Hypothalamus (tissue), 51 donors: ENCODE data around the gene EI24.
"Not testable (repeated sequence)": the region's sequence is repeated elsewhere in the genome, so short reads cannot be mapped to it uniquely, and the experiment has no call there.

ENCODE experiments used
- DNase-seq, 51 donors: peaks; one replicate each; lab custom pipeline; 2025; lab: John Stamatoyannopoulos, UW

The EI24 gene

DNA sequence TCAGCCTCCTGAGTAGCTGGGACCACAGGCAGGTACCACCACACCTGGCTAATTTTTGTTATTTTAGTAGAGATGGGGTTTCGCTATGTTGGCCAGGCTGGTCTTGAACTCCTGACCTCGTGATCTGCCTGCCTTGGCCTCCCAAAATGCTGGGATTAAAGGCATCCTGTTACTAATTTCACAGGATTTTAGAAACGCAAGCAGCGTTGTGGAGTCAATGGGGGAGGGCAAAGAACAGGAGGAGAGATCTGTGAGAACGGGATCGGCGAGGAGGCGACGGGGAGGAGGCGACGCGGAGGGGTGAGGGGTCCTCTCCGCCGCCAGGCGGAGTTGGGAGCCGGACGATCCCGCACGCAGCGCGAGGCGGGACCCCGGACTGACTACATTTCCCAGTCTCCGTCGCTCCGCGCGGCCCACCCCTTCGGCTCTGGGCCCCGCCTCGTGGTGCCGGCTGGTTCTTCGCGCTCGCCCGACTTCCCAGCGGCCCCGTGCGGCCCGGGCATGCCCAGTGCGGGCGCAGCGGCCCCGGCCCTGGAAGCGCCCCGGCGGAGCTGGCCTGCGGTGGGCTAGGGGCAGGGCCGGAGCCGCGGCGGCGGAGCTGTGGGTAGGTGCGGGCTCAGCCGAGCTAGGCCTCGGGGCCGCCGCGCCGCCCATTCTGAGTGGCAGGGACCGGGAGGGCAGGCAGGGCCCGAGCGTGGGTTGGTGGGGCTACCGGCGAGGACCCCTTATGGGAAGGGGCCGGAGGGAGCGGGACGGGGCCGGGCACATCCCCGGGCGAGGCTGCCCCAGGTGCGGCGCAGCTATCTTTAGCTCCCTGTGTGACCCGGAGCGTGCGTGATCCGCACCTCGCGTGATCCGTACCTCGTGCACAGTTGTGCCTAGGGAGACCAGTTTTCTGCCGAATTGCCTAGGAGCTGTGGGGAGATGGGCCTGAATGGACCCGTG is at the start of gene EI24:
EI24 (plus strand) TSS at position 508 of the 945 bp plus-strand sequence. CDS start 3,051 bp downstream, outside the sequence.
- DNase-seq: peak; percentile 16 to 95 (median 79)

DNA sequence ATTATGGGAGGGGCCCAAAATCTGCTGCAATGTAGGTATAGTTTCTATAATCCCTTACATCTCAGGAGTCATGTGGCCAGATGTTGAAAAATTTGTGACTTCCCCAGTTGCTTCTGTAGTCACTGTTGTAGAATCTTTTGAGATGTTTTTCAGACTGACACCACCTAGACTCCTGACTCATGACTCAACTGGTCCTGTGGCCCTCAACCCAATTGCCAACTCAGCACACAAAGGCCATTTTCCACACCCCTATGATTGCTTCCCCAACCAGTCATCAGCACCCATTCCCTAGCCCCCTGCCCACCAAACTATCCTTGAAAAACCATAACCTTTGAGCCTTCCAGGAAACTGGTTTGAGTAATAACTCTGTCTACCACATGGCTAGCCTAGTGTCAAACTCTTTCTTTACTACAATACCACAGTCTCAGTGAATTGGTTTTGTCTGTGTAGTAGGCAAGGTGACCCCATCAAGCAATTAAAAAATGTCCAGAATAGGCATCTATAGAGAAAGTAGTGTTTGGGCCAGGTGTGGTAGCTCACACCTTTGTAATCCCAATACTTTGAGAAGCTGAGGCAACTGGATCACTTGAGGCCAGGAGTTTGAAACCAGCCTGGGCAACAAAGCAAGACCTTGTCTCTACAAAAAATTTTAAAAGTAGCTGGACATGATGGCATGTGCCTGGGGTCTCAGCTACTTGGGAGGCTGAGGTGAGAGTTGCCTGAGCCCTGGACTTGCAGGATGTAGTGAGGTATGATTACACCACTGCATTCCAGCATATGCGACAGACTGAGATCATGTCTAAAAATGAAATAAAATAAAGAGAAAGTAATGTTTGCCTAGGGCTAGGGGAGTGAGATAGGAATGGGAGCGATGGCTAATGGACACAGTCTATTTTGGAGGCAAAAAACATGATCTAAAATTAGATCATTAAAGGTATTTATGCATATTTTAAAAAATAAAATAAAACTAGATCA is 49.1 kb upstream of the EI24 start:
- no peak for DNase-seq

DNA sequence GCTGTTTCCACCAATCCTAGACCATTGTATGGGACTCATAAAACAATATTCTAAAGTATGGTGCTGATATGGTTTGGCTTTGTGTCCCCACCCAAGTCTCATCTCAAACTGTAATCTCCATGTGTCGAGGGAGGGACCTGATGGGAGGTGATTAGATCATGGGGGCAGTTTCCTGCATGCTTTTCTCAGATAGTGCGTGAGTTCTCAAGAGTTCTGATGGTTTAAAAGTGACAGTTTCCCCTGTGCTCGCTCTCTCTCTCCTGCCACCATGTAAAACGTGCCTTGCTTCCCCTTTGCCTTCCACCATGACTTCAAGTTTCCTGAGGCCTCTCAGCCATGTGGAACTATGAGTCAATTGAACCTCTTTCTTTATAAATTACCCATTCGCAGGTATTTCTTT is 44.0 kb upstream of the EI24 start:
- no peak for DNase-seq

DNA sequence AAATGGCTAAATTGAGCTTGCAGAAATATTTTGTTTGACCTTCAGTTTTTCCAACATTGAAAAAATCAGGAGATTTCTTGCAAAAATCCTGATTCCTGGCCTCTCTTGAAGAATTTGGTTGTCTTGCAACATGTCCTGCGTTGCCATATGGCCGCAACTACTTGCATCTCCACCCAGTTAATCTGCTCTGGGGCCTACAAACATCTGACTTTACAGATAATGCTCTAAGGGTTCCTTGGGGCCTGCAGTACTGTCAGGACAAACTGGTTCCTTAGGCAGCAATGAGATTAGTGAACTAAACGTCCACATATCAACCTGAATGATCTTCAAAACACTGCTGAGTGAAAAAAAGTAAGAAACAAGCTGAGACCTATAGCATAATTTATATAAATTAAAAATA is 36.6 kb upstream of the EI24 start:
- DNase-seq: no peak

DNA sequence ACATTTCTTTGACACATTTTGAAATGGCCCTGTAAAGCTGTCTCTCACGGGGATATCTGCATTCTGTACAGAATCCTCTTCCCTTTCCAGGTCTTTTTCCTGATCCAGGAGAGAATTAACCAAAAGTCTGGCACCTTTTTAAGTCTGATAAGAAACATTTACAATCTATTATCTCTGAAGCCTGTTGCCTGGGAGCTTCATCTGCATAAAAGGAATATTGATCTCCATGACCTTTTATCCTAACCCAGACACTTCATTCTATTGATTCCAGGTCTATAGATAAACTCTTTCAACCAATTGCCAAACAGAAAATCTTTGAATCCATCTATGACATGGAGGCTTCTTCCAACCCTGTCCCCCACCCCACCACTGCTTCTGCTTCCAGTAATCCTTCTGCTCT is 33.7 kb upstream of the EI24 start:
- DNase-seq: no peak

DNA sequence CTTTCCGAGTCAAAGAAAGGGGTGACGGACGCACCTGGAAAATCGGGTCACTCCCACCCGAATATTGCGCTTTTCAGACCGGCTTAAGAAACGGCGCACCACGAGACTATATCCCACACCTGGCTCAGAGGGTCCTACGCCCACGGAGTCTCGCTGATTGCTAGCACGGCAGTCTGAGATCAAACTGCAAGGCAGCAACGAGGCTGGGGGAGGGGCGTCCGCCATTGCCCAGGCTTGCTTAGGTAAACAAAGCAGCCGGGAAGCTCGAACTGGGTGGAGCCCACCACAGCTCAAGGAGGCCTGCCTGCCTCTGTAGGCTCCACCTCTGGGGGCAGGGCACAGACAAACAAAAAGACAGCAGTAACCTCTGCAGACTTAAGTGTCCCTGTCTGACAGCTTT is 32.4 kb upstream of the EI24 start:
- DNase-seq: not testable (repeated sequence)

DNA sequence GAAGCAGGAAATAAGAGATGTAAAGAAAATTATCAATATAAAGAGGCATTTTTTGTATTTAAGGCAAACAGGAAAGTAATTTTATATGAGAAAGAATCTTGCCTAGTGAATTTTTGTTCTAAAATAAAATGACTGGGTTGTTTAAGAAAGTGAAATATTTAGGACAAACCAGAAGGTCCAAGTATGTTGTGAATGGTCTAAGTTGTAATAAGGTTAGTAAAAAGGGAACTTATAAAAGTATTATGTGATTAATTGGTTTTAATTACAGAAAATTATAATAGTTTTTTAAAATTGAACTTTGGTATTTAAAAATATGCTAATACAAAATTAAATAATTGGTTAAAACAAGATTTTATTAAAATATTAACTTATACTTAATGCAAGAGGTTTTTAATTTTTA is 26.6 kb upstream of the EI24 start:
- no peak for DNase-seq

DNA sequence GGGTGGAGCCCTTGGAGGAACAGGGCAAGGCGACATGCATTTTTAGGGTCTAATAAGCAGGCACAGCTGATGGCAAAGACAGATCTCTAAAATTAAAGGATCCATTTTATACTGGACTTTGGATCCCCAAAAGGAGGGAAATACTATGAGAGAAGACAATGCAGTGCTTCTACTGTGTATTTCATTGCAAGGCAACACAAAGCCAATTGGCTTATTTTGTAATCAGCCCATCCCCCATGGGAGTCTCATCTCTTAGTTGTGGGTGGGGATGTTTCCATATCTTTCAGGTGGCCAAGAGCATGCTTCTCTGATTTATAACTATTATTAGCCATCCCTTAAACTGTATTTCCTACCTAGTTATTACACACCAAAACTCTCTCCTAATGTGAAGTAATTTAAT is 18.5 kb upstream of the EI24 start:
- DNase-seq: no peak

DNA sequence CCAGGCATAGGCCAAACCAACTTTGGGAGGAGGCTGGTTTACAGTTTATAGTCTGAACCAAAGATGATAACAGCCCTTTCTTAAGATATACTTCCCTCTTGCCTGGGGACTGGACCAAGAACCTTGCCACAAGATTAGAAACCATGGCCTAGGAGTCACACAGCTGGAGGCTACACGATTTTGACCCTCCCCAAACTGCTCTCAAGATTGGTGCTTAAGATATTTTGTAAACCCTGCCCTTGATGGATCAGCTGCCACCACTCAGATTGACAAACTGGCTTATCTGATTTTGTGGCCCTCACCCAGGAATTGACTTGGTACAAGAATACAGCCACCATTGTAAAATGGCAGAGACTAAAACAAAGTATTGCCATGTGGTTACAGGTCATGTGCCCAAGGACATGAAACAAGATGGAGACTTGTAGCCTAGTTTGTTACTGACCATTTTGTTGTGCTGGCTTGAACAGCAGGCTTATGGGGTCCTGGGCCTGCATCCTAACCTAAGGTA is 17.4 kb upstream of the EI24 start:
- no peak for DNase-seq

DNA sequence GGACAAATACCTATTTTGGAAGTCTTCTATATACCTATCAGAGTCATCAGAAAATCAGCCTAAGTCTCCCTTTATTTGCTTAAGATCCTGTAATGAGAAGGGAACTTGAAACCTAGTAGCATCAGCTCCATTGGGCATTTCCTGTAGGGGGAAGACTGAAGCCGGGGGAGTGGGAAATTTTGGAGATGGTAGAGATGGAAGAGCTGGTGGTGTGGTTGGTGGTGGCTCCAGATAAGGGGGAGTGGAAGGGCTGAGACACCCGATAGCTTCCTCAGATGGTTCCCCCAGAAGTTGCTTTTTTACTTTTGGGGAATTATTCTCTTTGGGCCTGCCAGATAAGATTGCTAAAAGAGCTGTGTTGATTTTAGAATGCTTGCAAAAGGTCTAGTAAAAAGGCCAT is 16.4 kb upstream of the EI24 start:
- DNase-seq: no peak

DNA sequence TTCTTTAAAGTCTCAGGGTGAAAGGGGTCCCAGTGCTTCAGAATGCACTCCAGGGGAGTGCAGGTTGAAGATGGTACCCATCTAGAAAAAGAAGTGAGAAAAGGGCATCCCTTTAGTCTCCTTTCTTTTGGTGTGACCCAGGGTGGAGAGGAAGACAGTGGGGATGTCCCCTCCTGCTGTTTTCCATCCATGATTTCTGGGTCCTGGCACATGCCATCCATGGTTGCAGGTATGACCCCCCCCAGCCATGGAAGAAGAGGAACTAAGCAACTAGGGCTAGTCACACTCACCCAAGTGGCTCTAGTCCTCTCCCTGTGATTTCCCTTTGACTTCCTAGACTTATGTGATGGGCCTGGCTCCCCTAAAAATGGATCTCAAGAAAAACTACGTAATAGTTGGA is 15.9 kb upstream of the EI24 start:
- no peak for DNase-seq

DNA sequence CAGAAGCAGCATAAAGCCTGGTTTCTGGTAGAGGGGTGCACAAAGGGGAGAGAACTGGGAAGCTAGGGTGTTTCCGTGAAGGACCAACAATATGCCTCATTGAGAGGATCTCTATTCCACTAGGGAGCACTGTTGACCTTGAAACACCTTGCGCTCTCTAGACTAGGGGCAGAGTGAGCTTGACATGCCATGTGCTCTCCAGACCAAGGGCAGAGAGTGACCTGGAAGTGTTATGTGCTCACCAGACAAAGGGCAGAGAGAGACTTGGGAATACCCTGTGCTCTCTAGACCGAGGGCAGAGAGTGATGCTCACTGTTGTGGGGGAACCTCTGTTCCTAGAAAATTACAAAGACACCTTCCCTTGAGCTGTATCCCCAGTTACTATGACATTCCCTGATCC is 15.2 kb upstream of the EI24 start:
- DNase-seq: no peak

DNA sequence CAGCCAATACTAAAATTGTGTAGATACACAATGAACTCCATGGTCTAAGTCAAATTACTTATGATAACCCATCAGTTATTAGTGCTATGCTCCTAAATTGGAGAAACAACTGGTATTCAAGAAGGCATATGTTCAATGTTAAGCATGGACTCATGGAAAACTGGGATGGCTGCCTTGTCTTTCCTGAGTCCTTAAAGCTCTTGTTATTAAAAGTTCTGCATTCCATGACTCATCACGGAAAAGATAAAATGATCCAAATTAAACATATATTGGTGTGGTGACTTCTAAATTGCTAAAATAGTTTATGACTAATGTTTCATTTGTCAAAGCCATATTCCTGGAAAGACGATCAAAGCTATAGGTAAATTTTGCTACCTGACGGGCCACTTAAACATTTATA is 9.4 kb upstream of the EI24 start:
- no peak for DNase-seq

DNA sequence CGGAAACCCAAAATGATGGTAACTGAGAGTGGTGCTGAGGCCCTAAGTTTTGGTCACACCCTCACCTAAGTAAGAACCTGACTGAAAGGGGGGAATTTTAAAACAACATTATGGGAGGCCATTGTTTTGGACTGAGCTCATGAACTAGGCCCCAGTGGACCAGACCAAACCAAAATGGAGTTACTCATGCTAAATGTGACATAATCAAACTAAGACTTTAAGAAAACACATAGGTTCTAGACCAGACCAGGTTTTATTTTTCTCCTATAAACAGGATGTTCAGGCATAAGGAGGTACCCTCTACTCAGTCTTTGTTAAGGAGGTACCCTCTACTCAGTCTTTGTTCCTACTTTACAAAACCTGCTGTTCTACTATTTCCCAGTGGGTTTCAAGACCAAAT is 7.4 kb upstream of the EI24 start:
- DNase-seq: no peak

DNA sequence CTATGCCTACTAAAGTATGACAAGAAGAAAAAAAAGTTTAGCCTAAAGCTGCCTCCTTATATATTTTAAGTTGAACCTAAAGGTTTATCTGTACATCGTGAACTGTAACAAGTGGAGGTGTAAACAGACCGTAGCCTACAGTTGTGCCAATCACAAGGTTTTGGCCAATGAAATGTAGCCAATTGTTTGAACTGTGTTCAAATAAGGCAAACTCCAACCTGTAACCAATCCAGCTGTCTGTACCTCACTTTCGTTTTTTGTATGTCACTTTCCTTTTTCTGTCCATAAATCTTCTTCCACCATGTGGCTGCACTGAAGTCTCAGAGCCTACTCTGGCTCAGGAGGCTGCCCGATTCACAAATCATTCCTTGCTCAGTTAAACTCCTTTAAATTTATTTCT is 6.8 kb upstream of the EI24 start:
- no peak for DNase-seq

DNA sequence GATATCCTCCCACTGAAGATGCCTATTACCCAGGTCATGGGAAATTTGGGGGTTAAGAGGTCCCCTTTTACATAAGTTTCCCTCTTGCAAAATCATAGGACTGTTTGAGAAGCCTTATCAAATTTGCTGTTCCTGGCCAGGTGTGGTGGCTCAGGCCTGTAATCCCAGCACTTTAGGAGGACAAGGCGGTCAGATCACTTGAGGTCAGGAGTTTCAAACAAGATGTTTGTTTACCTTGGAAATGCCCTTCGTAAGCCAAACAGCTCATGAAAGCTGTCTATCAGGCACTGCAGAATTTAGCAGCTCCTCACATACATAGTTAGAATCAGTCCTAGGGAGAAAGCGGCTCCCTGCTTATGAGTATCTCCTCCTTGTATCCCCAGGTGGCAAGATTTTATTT is 4.9 kb upstream of the EI24 start:
- no peak for DNase-seq

DNA sequence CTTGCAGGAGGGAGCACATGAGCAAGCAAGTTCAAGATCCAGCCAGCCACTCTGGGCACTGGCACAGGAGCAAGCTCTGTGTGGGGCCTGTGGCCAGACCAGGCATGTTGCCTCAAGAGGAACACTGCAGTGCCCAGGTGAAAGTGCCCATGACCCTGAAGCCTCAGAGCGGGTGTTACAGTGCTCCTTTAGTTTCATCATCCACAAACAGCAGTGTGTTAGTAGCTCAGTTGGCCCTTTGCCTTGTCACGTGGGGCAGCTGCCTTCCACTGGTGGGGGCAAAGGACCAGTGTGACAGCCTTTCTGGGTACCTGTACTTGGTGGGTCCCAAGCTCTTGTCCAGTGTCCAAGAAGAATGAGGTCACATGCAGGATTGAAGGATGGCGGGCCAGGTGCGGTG is 3.0 kb upstream of the EI24 start:
- DNase-seq: no peak

DNA sequence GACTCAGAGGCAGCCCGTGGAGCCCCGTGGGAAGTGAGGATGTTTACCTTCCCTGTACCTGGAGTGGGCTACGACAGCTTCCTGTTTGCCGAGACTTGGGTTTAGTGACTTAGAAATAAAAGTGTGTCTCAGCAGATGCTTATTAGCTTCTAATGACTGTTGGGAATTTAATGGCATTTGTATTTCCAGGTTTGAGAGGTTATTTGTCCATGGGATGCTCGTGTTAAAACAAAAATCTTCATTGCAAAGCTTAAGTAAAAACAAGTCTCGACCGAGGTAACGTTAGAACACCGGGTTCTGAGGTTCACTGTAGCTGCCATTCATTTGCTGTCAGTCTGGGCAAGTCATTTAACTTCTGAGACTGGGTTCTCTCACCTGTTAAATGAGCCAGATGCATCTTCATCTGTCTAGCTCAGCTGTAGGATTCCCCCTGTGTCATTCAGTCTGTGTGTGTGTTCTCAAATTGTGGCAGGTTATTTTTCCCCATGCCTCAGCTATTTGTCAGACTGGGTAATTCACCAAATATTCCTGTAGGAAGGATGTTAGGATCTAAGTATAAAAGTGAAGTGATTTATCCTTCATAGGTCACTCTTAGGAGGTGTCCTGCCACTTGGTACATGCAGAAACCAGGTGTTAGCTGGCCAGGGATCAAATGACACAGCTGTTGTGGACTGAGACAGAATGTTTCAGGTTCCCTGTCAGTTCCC is 791 bp downstream of the EI24 start:
- DNase-seq: peak in 1 of 51 donors; percentile 7

DNA sequence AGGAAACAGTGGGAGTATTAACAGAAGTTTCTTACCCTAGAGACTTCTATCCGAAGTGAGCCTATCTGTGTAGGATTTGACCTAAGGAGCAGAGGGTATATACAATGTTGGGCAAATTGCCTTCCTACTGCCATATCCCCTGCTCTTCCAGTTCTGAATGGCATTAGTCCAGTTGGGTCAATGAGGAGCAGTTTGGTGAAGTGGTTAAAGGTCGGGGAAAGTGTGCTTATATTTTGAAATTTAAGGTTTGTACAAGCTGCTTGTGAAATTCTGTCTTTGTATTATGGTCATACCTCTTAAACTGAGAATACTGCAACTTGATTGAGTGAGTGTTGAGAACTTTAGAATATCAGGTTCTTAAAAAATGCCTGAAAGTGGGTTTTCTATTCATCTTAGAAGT is 1.7 kb downstream of the EI24 start:
- no peak for DNase-seq

DNA sequence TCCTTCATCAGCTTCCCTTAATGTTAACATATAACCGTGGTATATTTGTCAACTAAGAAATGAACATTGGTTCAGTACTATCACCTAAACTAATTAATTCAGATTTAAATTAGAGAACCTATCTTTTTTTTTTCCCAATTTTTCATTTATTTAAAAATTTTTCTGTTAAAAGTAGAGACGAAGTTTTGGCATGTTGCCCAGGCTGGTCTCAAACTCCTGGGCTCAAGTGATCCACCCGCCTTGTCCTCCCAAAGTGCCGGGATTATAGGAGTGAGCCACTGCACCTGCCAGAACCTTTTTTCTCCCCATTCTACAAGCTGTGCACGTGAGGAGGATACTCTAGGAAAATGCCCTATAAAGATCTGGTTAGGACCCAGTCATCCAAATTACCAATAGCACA is 3.6 kb downstream of the EI24 start:
- DNase-seq: no peak

DNA sequence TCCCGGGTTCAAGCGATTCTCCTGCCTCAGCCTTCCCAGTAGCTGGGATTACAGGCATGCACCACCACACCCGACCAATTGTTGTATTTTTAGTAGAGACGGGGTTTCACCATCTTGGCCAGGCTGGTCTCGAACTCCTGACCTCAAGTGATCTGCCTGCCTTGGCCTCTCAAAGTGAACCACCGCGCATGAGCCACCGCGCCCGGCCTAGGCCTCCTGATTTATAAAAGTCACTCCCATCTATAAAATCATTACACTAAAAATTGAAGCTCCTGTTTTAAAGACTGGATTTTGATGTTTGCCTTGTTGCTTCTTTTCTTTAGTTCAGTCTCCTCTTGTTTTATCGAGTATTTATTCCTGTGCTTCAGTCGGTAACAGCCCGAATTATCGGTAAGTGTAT is 7.9 kb downstream of the EI24 start:
- not testable (repeated sequence) for DNase-seq
